GM12878 (cell line): Measurements from ENCODE around the gene PLAC1. TPM values are rescaled to one million over a fixed set of nuclear protein-coding genes. Genes with fewer than 3 reads are reported as not detected.

ENCODE experiments used
- ATAC-seq: fragments of 200-7000 bp; cut with Tn5 transposase; 3 replicates; pipeline ENCODE4 v1.9.1; 2020; ENCODE audit warnings: mild to moderate bottlenecking, moderate library complexity
- BruUV-seq: library from RNA; stranded (reverse); fragments of 400-500 nt; replicated peaks from 2 replicates; lab custom pipeline; 2021; lab: Mats Ljungman, UMichigan
- CTCF ChIA-PET: fragments of 300-600 bp; sonication (Branson Sonifier 250); formaldehyde crosslinking; extraction: SDS; loops from one replicate; lab custom pipeline; 2021; ENCODE audit warnings: inconsistent platforms; lab: Yijun Ruan, JAX
- POLR2A ChIA-PET: fragments of 350-600 bp; formaldehyde crosslinking; extraction: SDS; loops from one replicate; lab custom pipeline; 2021; ENCODE audit warnings: inconsistent platforms; lab: Charles Lee
- RAD21 ChIA-PET: fragments of 300-600 bp; sonication (Branson Sonifier 250); formaldehyde crosslinking; loops from one replicate; lab custom pipeline; 2023; ENCODE audit warnings: antibody characterized with exemption; ENCODE audit not compliant: unreplicated experiment; lab: Charles Lee
- SMC1A ChIA-PET: fragments of 300-600 bp; sonication (Branson Sonifier 250); formaldehyde crosslinking; loops from one replicate; lab custom pipeline; 2023; ENCODE audit not compliant: unreplicated experiment, uncharacterized antibody; lab: Charles Lee
- DNase-seq: peaks from one replicate; pipeline ENCODE4 v3.0.0-alpha.2; 2011; ENCODE audit warnings: low read depth, low spot score
- FAIRE-seq: peaks from 3 replicates; lab custom pipeline; 2011; peaks lifted over from hg19 to GRCh38; lab: Jason Lieb, UNC
- H2AFZ ChIP-seq: 2 replicates; pipeline ENCODE4 v1.6.0; 2011; ENCODE audit warnings: low read depth, low read length, control low read depth; ENCODE audit not compliant: control insufficient read depth
- H3K27ac ChIP-seq: 2 replicates; pipeline ENCODE4 v1.5.1; 2011; ENCODE audit warnings: control low read depth; ENCODE audit not compliant: control insufficient read depth, insufficient read depth
- H3K27me3 ChIP-seq, 2 experiments: replicated peaks in 1 of 2; 2 replicates each; pipeline versions ENCODE4 v1.6.0 to v1.6.1; 2011; ENCODE audit warnings: low read length in 1 of 2; ENCODE audit not compliant: control insufficient read depth in 2 of 2, insufficient read depth in 2 of 2
- H3K36me3 ChIP-seq, 2 experiments: 2 replicates each; pipeline ENCODE4 v1.5.1; 2011; ENCODE audit warnings: low read length in 1 of 2; ENCODE audit not compliant: control insufficient read depth in 2 of 2, insufficient read depth in 2 of 2
- H3K4me1 ChIP-seq: 2 replicates; pipeline ENCODE4 v1.6.1; 2011; ENCODE audit warnings: mild to moderate bottlenecking, low read length, moderate library complexity, mixed read lengths; ENCODE audit not compliant: control insufficient read depth, insufficient read depth
- H3K4me2 ChIP-seq: 2 replicates; pipeline ENCODE4 v1.6.0; 2011; ENCODE audit warnings: control low read depth; ENCODE audit not compliant: control insufficient read depth, insufficient read depth
- H3K4me3 ChIP-seq: fragments of 200-600 bp; sonication (generic); 2 replicates; pipeline ENCODE4 v1.5.1; 2016
- H3K79me2 ChIP-seq: 2 replicates; pipeline ENCODE4 v1.6.0; 2011; ENCODE audit warnings: low read length; ENCODE audit not compliant: control insufficient read depth, insufficient read depth
- H3K9ac ChIP-seq: 2 replicates; pipeline ENCODE4 v1.8.0; 2011; ENCODE audit warnings: low read length, control low read depth, mixed read lengths; ENCODE audit not compliant: control insufficient read depth, insufficient read depth
- H3K9me3 ChIP-seq: replicated peaks from 3 replicates; pipeline ENCODE4 v1.5.1; 2011; ENCODE audit warnings: mild to moderate bottlenecking, low read length; ENCODE audit not compliant: control insufficient read depth, insufficient read depth
- H4K20me1 ChIP-seq: 2 replicates; pipeline ENCODE4 v1.6.0; 2011; ENCODE audit not compliant: control insufficient read depth, insufficient read depth
- ASH2L ChIP-seq: fragments of 300-600, 200-600 bp; sonication (generic); IDR thresholded peaks from 2 replicates; pipeline ENCODE4 v1.6.1; 2017; ENCODE audit warnings: low read depth, mild to moderate bottlenecking, borderline replicate concordance
- CBFB ChIP-seq: IDR thresholded peaks from 2 replicates; pipeline ENCODE4 v1.6.1; 2016; ENCODE audit warnings: antibody characterized with exemption, low read depth
- CBX3 ChIP-seq: fragments of 200-600 bp; sonication (generic); IDR thresholded peaks from 2 replicates; pipeline ENCODE4 v1.6.1; 2016; ENCODE audit warnings: low read depth, borderline replicate concordance
- ETV6 ChIP-seq, 2 experiments: fragments of 450-650 bp in 1 of 2; IDR thresholded peaks in 1 of 2; conservative IDR thresholded peaks in 1 of 2; 2 replicates each; pipeline ENCODE4 v1.6.1; 2014; ENCODE audit warnings: antibody characterized with exemption in 1 of 2, borderline replicate concordance in 1 of 2, low read depth in 1 of 2, mild to moderate bottlenecking in 1 of 2, moderate library complexity in 1 of 2
- MEF2A ChIP-seq: IDR thresholded peaks from 2 replicates; pipeline ENCODE4 v1.6.1; 2011; ENCODE audit warnings: low read depth, mild to moderate bottlenecking, low read length, moderate library complexity; ENCODE audit not compliant: insufficient read depth
- NFYA ChIP-seq: IDR thresholded peaks from 2 replicates; pipeline ENCODE4 v1.6.1; 2011; ENCODE audit warnings: low read depth, mild to moderate bottlenecking, low read length, improper control_type of control experiment, borderline replicate concordance
- NFYB ChIP-seq: IDR thresholded peaks from 2 replicates; pipeline ENCODE4 v1.6.1; 2011; ENCODE audit warnings: low read depth, mild to moderate bottlenecking, low read length, improper control_type of control experiment, moderate library complexity; ENCODE audit not compliant: insufficient read depth
- NR2C1 ChIP-seq: fragments of 450-650 bp; IDR thresholded peaks from 2 replicates; pipeline ENCODE4 v1.6.1; 2017; ENCODE audit warnings: antibody characterized with exemption, mild to moderate bottlenecking, moderate library complexity
- NR2F1 ChIP-seq: fragments of 450-650 bp; conservative IDR thresholded peaks from 2 replicates; pipeline ENCODE4 v1.6.1; 2017; ENCODE audit warnings: mild to moderate bottlenecking
- PAX5 ChIP-seq: IDR thresholded peaks from 2 replicates; pipeline ENCODE4 v1.6.1; 2011; ENCODE audit warnings: low read depth, low read length, borderline replicate concordance
- RB1 ChIP-seq: fragments of 450-650 bp; formaldehyde crosslinking; IDR thresholded peaks from 2 replicates; pipeline ENCODE4 v1.6.1; 2017; ENCODE audit warnings: mild to moderate bottlenecking, borderline replicate concordance
- SMC3 ChIP-seq: IDR thresholded peaks from 2 replicates; pipeline ENCODE4 v1.6.1; 2011; ENCODE audit warnings: low read length, improper control_type of control experiment, borderline replicate concordance
- SPI1 ChIP-seq: IDR thresholded peaks from 2 replicates; pipeline ENCODE4 v1.6.1; 2011; ENCODE audit warnings: low read depth, mild to moderate bottlenecking, low read length, moderate library complexity, borderline replicate concordance; ENCODE audit not compliant: insufficient read depth
- SRF ChIP-seq, 2 experiments: IDR thresholded peaks; 2 replicates each; pipeline ENCODE4 v1.6.1; 2011; ENCODE audit warnings: low read depth in 2 of 2, low read length in 2 of 2, mild to moderate bottlenecking in 1 of 2, moderate library complexity in 1 of 2
- SUPT20H ChIP-seq: IDR thresholded peaks from 2 replicates; pipeline ENCODE4 v1.6.1; 2011; ENCODE audit warnings: low read depth, mild to moderate bottlenecking, low read length, moderate library complexity, borderline replicate concordance; ENCODE audit not compliant: control insufficient read depth
- TARDBP ChIP-seq: IDR thresholded peaks from 2 replicates; pipeline ENCODE4 v1.6.1; 2016; ENCODE audit warnings: borderline replicate concordance
- ZNF622 ChIP-seq: fragments of 450-650 bp; IDR thresholded peaks from 2 replicates; pipeline ENCODE4 v1.6.1; 2017; ENCODE audit warnings: mild to moderate bottlenecking, inconsistent platforms
- in situ Hi-C: fragments of 300-500 bp; cut with MboI; formaldehyde crosslinking; loops from 9 replicates; pipeline ENCODE4 v1.14.3; 2018; ENCODE audit warnings: mixed read lengths
- intact Hi-C: fragments of 100-400 bp; cut with micrococcal nuclease; formaldehyde crosslinking; loops from one replicate; pipeline ENCODE4 v1.14.2; 2022; ENCODE audit not compliant: unreplicated experiment
- polyA plus RNA-seq, 11 experiments: library from polyadenylated mRNA; depleted of rRNA in 4 of 11; unstranded in 6 of 11; stranded (reverse) in 5 of 11; fragments of >200 nt; fragmentation: Nextera tagmentation in 4 of 11; fragmentation: Illumina TruSeq in 1 of 11; extraction: Ambion mirVana in 4 of 11; extraction: Trizol in 1 of 11; gene quantifications; 1 replicate in 1 of 11; 2 replicates in 10 of 11; pipeline versions ENCODE4 v1.2.1 to v1.2.3, GENCODE V29; 2011 to 2016; ENCODE audit warnings: inconsistent platforms in 2 of 11, missing spikeins in 2 of 11, low read depth in 1 of 11
- total RNA-seq, 4 experiments: library from RNA; depleted of rRNA in 3 of 4; stranded (reverse); fragments of >200 nt in 3 of 4; fragmentation: Illumina TruSeq in 1 of 4; extraction: Trizol in 1 of 4; gene quantifications; 2 replicates each; pipeline versions ENCODE4 v1.2.1 to v1.2.3, GENCODE V29; 2013 to 2021
- TF ChIP-seq, protein P1 (sequence below): fragments of 450-650 bp; IDR thresholded peaks from 2 replicates; pipeline ENCODE4 v1.6.1; 2014; ENCODE audit warnings: mild to moderate bottlenecking
- TF ChIP-seq, protein P2 (sequence below): fragments of 150-350 bp; IDR thresholded peaks from 2 replicates; pipeline ENCODE4 v1.6.1; 2014; ENCODE audit warnings: mild to moderate bottlenecking, low read depth, low read length

Gene PLAC1
- total and polyA plus RNA-seq, 10 of the 15 experiments (the other 5 are each of a cell fraction or from before 2014, with no cell fraction given) = 0.05 to 0.42 (median 0.17) TPM; not detected in 5

DNA sequence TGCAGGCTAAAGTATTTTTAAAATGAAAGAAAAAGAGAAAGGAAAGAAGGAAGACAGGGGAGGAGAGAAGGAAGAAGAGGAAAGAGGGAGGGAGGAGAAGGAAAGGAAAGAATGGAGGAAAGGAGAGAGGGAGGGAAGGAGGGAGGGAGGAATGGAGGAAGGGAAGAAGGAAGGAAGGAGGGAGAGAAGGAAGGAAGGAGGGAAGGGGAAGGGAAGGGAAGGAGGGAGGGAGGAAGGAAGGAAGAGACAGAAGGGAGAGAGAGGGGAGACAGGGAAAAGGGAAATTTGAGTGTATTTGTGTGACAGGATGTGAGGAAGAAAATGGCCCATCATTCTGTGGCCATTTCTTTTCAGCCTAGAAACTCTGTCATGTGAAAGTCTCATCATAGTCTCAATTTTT, 14.9 kb upstream of the PLAC1 start:
- no peaks in the 10 kb centered on the region for H3K4me1 ChIP-seq
- no peak for TF ChIP-seq MEF2A
- TF ChIP-seq, protein P1, sequence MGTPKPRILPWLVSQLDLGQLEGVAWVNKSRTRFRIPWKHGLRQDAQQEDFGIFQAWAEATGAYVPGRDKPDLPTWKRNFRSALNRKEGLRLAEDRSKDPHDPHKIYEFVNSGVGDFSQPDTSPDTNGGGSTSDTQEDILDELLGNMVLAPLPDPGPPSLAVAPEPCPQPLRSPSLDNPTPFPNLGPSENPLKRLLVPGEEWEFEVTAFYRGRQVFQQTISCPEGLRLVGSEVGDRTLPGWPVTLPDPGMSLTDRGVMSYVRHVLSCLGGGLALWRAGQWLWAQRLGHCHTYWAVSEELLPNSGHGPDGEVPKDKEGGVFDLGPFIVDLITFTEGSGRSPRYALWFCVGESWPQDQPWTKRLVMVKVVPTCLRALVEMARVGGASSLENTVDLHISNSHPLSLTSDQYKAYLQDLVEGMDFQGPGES = no peak
- TF ChIP-seq NR2F1 = no peak
- no peak for TF ChIP-seq SMC3
- no peak for TF ChIP-seq CBX3
- no peak for TF ChIP-seq RB1
- TF ChIP-seq NFYB = no peak
- TF ChIP-seq, protein P2, sequence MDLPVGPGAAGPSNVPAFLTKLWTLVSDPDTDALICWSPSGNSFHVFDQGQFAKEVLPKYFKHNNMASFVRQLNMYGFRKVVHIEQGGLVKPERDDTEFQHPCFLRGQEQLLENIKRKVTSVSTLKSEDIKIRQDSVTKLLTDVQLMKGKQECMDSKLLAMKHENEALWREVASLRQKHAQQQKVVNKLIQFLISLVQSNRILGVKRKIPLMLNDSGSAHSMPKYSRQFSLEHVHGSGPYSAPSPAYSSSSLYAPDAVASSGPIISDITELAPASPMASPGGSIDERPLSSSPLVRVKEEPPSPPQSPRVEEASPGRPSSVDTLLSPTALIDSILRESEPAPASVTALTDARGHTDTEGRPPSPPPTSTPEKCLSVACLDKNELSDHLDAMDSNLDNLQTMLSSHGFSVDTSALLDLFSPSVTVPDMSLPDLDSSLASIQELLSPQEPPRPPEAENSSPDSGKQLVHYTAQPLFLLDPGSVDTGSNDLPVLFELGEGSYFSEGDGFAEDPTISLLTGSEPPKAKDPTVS = no peak
- no peak for TF ChIP-seq SPI1
- TF ChIP-seq NR2C1 = no peak
- TF ChIP-seq SRF (IDR thresholded peaks at IDR 0.05; ENCODE audit: low read depth in 2 of 2, low read length in 2 of 2) = no peak
- no peak for TF ChIP-seq ETV6 (conservative IDR thresholded peaks at IDR 0.05 in 1 of 2, IDR thresholded peaks at IDR 0.05 in 1 of 2; ENCODE audit: borderline replicate concordance in 1 of 2, low read depth in 1 of 2)
- no peak for TF ChIP-seq SUPT20H
- no peak for TF ChIP-seq ZNF622
- no peak for TF ChIP-seq PAX5
- TF ChIP-seq CBFB = no peak
- no peak for TF ChIP-seq ASH2L
- no peak for TF ChIP-seq NFYA
- no peak for TF ChIP-seq TARDBP
- H3K36me3 ChIP-seq = no peaks in the 10 kb centered on the region
- ChIA-PET RAD21 (no interaction called here), CTCF (no interaction called here), POLR2A (no interaction called here), SMC1A (no interaction called here)
- no peak for FAIRE-seq
- intact Hi-C loops (no loop called here), in situ Hi-C loops (no loop called here)
- H3K9ac ChIP-seq = no peak overlapping the region
- H3K79me2 ChIP-seq = no peaks in the 10 kb centered on the region
- H3K4me2 ChIP-seq = no peak overlapping the region
- H3K27me3 ChIP-seq = no peaks in the 10 kb centered on the region
- BruUV-seq = no TSS peak
- H2AFZ ChIP-seq = no peak overlapping the region
- no peak for ATAC-seq
- DNase-seq = no peak
- H3K27ac ChIP-seq = no peak overlapping the region
- no peak overlapping the region for H3K4me3 ChIP-seq
- H4K20me1 ChIP-seq = no peaks in the 10 kb centered on the region
- H3K9me3 ChIP-seq = no peaks in the 10 kb centered on the region
